Loucy (cell line): ENCODE results near the gene ACOT11.

ENCODE experiments used
- CTCF ChIP-seq: fragments of 200-600 bp; sonication (generic); conservative IDR thresholded peaks from 2 replicates; pipeline ENCODE4 v1.5.1; 2014; ENCODE audit warnings: mild to moderate bottlenecking, antibody characterized with exemption, low read length
- EZH2phosphoT487 ChIP-seq: fragments of 200-600 bp; IDR thresholded peaks from 2 replicates; pipeline ENCODE4 v1.6.1; 2018; ENCODE audit warnings: antibody characterized with exemption, mild to moderate bottlenecking, moderate library complexity, borderline replicate concordance

GRCh38 chr1:54575605-54576290 is 27.7 kb downstream of the ACOT11 start:
- TF ChIP-seq CTCF (no peak), EZH2phosphoT487 (no peak)
